Right lobe of liver (tissue), 4 donors: ENCODE results near the gene ZNF292.

Experiments used
- CTCF ChIP-seq, 4 donors: fragments of 200-600 bp in 3 of 4; fragments of 450-650 bp in 1 of 4; IDR thresholded peaks; one replicate each; pipeline versions ENCODE4 v1.5.1 to v1.8.0; 2016 to 2022; ENCODE audit warnings: antibody characterized with exemption in 4 of 4, mild to moderate bottlenecking in 2 of 4
- POLR2A ChIP-seq: fragments of 450-650 bp; IDR thresholded peaks from one replicate; pipeline ENCODE4 v1.6.1; 2017; ENCODE audit warnings: antibody characterized with exemption, mild to moderate bottlenecking
- donor health status: DM: no; HTN: no; CAD: no.
- donor health status: DM: no; HTN: no; CAD: no.
- donor health status: DM: no; HTN: yes; CAD: no.

GRCh38 chr6:87308970-87309369 is 153.6 kb downstream of the ZNF292 start:
- TF ChIP-seq CTCF (IDR thresholded peaks at IDR 0.05) = no peak
- no peak for TF ChIP-seq POLR2A
